Endothelial cell of umbilical vein (primary cell): ENCODE results near the gene PSMD13. TPM values are rescaled to one million over a fixed set of nuclear protein-coding genes. Genes with fewer than 3 reads are reported as not detected.

ENCODE experiments used
- BruUV-seq: library from RNA; stranded (reverse); fragments of 400-500 nt; replicated peaks from 2 replicates; lab custom pipeline; 2021; lab: Mats Ljungman, UMichigan
- CTCF ChIA-PET: fragments of 300-600, 350-600 bp; sonication (Branson Sonifier 250); formaldehyde crosslinking; loops from one replicate; lab custom pipeline; 2021; ENCODE audit warnings: antibody characterized with exemption, inconsistent platforms; lab: Charles Lee
- POLR2A ChIA-PET: fragments of 300-600, 350-600 bp; sonication (Branson Sonifier 250); formaldehyde crosslinking; loops from one replicate; lab custom pipeline; 2021; ENCODE audit warnings: antibody characterized with exemption, inconsistent platforms; lab: Charles Lee
- DNase-seq: peaks from one replicate; pipeline ENCODE4 v3.0.0-alpha.2; 2011; ENCODE audit warnings: low read depth, low spot score
- FAIRE-seq: peaks from 2 replicates; lab custom pipeline; 2011; peaks lifted over from hg19 to GRCh38; lab: Jason Lieb, UNC
- H2AFZ ChIP-seq: 2 replicates; pipeline ENCODE4 v1.6.0; 2012; ENCODE audit warnings: low read depth, low read length, control low read depth, inconsistent platforms
- H3K27ac ChIP-seq: 2 replicates; pipeline ENCODE4 v1.5.1; 2011; ENCODE audit warnings: low read depth, mild to moderate bottlenecking, control low read depth, low read length, moderate library complexity; ENCODE audit not compliant: insufficient read depth
- H3K27me3 ChIP-seq, 2 experiments: 2 replicates each; pipeline versions ENCODE4 v1.6.0 to v1.6.1; 2011; ENCODE audit warnings: low read length in 2 of 2, mixed read lengths in 1 of 2; ENCODE audit not compliant: control insufficient read depth in 2 of 2, insufficient read depth in 2 of 2
- H3K36me3 ChIP-seq, 2 experiments: 2 replicates in 1 of 2; 3 replicates in 1 of 2; pipeline ENCODE4 v1.5.1; 2011; ENCODE audit warnings: low read length in 2 of 2, mild to moderate bottlenecking in 1 of 2, moderate library complexity in 1 of 2; ENCODE audit not compliant: control insufficient read depth in 2 of 2, insufficient read depth in 2 of 2; ENCODE audit errors: extremely low read depth in 1 of 2
- H3K4me1 ChIP-seq: 3 replicates; pipeline ENCODE4 v1.5.1; 2011; ENCODE audit warnings: mild to moderate bottlenecking, low read length; ENCODE audit not compliant: control insufficient read depth, insufficient read depth; ENCODE audit errors: extremely low read depth
- H3K4me2 ChIP-seq: 2 replicates; pipeline ENCODE4 v1.6.1; 2011; ENCODE audit warnings: low read length, control low read depth, mixed read lengths; ENCODE audit not compliant: insufficient read depth
- H3K4me3 ChIP-seq, 3 experiments: fragments of 200-600 bp in 1 of 3; sonication (generic), shearing (Covaris generic) in 1 of 3; replicated peaks in 1 of 3; 2 replicates each; pipeline ENCODE4 v1.5.1; 2011 to 2016; ENCODE audit warnings: control low read depth in 3 of 3, low read length in 3 of 3, mild to moderate bottlenecking in 2 of 3, inconsistent platforms in 1 of 3, low read depth in 1 of 3, moderate library complexity in 1 of 3; ENCODE audit not compliant: insufficient read depth in 1 of 3
- H3K79me2 ChIP-seq: 2 replicates; pipeline ENCODE4 v1.6.0; 2012; ENCODE audit warnings: low read length, inconsistent platforms; ENCODE audit not compliant: control insufficient read depth, insufficient read depth
- H3K9ac ChIP-seq: replicated peaks from 2 replicates; pipeline ENCODE3; 2011; ENCODE audit warnings: low read length, control low read depth; ENCODE audit not compliant: insufficient read depth; ENCODE audit errors: extremely low read depth
- H3K9me1 ChIP-seq: replicated peaks from 3 replicates; pipeline ENCODE4 v1.6.0; 2011; ENCODE audit warnings: mild to moderate bottlenecking, low read length; ENCODE audit not compliant: control insufficient read depth, insufficient read depth; ENCODE audit errors: extremely low read depth
- H3K9me3 ChIP-seq: replicated peaks from 2 replicates; pipeline ENCODE4 v1.5.1; 2012; ENCODE audit warnings: low read length, inconsistent platforms; ENCODE audit not compliant: control insufficient read depth, insufficient read depth
- H4K20me1 ChIP-seq: replicated peaks from 2 replicates; pipeline ENCODE3; 2011; ENCODE audit warnings: mild to moderate bottlenecking, low read length; ENCODE audit not compliant: control insufficient read depth, insufficient read depth; ENCODE audit errors: extremely low read depth
- EZH2 ChIP-seq: IDR thresholded peaks from 2 replicates; pipeline ENCODE4 v1.6.1; 2012; ENCODE audit warnings: borderline replicate concordance, low read depth, mild to moderate bottlenecking, moderate library complexity, low read length, inconsistent platforms; ENCODE audit not compliant: severe bottlenecking
- FOS ChIP-seq: IDR thresholded peaks from 2 replicates; pipeline ENCODE4 v1.6.1; 2011; ENCODE audit warnings: mild to moderate bottlenecking, low read length, moderate library complexity, borderline replicate concordance; ENCODE audit not compliant: insufficient read depth
- JUN ChIP-seq: IDR thresholded peaks from 2 replicates; pipeline ENCODE4 v1.6.1; 2011; ENCODE audit warnings: borderline replicate concordance, low read depth; ENCODE audit not compliant: insufficient read length, insufficient read depth
- MYC ChIP-seq: IDR thresholded peaks from one replicate; pipeline ENCODE4 v1.6.1; 2011; ENCODE audit warnings: mild to moderate bottlenecking, low read depth, low read length
- POLR2A ChIP-seq: IDR thresholded peaks from 2 replicates; pipeline ENCODE4 v1.6.1; 2012; ENCODE audit warnings: low read depth, mild to moderate bottlenecking, control low read depth, low read length
- POLR2AphosphoS5 ChIP-seq: IDR thresholded peaks from 2 replicates; pipeline ENCODE4 v1.6.1; 2012; ENCODE audit warnings: low read depth, mild to moderate bottlenecking, control low read depth, low read length, moderate library complexity; ENCODE audit not compliant: insufficient read depth
- dilution Hi-C: fragments of 300-500 bp; cut with MboI; formaldehyde crosslinking; loops from one replicate; pipeline ENCODE4 v1.15.0; 2019; ENCODE audit warnings: low sequenced_read_pairs; ENCODE audit not compliant: extremely low pct_ligation_motif_present
- intact Hi-C: fragments of 100-400 bp; cut with micrococcal nuclease; formaldehyde crosslinking; loops from one replicate; pipeline ENCODE4 v1.10.0; 2022
- polyA plus RNA-seq, 4 experiments: library from polyadenylated mRNA; depleted of rRNA in 3 of 4; stranded (reverse) in 3 of 4; unstranded in 1 of 4; fragments of >200 nt; gene quantifications; 2 replicates each; pipeline versions ENCODE4 v1.2.1 to v1.2.3, GENCODE V29; 2011 to 2012; ENCODE audit warnings: missing spikeins in 1 of 4
- total RNA-seq: library from RNA; stranded (reverse); gene quantifications from 2 replicates; pipeline ENCODE4 v1.2.3, GENCODE V29; 2021
- TF ChIP-seq, protein P1 (sequence below): IDR thresholded peaks from 2 replicates; pipeline ENCODE4 v1.6.1; 2011; ENCODE audit not compliant: insufficient read depth, insufficient read length
- TF ChIP-seq, protein P2 (sequence below), 2 donors: IDR thresholded peaks; 1 replicate in 1 of 2; 2 replicates in 1 of 2; pipeline ENCODE4 v1.5.1; 2011; ENCODE audit warnings: low read length in 2 of 2, mild to moderate bottlenecking in 2 of 2, moderate library complexity in 2 of 2, control low read depth in 1 of 2, inconsistent platforms in 1 of 2, low read depth in 1 of 2; ENCODE audit not compliant: insufficient read depth in 1 of 2; ENCODE audit errors: extremely low read depth in 1 of 2

The PSMD13 gene
- total and polyA plus RNA-seq, 2 donors (not counting 3 experiments of a cell fraction or from before 2014, with no cell fraction given): 168 to 214 TPM

DNA sequence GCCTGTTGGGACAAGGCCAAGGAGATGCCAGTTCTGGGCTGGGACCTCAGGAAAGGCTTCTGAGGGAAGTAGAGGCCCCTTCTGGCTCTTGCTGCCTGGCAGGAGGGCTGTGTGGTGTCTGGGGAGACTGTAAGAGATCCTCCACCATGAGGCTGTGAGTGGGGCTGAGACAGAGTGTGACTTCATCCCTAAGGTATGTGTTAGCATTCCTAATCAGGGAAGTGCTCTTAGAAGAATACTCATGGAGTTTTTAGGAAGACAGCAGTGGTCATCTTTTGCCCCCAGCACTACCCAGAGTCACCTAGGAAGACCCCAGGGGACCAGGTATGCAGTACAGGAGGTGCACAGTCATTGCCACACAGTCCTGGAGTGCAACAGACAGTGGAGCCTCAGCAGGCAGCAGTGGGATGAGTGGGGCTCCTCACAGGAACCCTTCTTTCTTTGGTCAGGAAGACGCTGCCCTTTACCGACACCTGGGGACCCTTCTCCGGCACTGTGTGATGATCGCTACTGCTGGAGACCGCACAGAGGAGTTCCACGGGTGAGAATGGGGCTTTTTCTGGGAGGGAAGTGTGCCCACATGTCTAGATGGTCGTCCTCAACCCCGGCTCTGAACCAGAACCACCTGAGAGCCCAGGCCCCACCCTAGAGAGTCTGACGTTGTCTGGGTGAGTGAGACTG is 26.5 kb upstream of the PSMD13 start:
- FAIRE-seq (no peak), DNase-seq (no peak)
- no peak overlapping the region for H2AFZ ChIP-seq
- H3K9me1 ChIP-seq: no peaks in the 10 kb centered on the region
- H3K4me2 ChIP-seq: peak overlapping the region; percentile 75
- peak overlapping the region; percentile 47 for H3K27ac ChIP-seq
- peaks cover 23% of the 10 kb centered on the region for H3K4me1 ChIP-seq
- ChIA-PET POLR2A (no interaction called here), CTCF (interaction anchor here (1.5 kb wide), 1 partner anchor 12 kb away, joined by 5 read pairs; no protein-coding TSS in a partner anchor)
- H4K20me1 ChIP-seq: no peaks in the 10 kb centered on the region
- dilution Hi-C loops (no loop called here), intact Hi-C loops (no loop called here)
- peaks cover 29 to 44% of the 10 kb centered on the region in 2 experiments for H3K36me3 ChIP-seq
- no TSS peak for BruUV-seq
- H3K27me3 ChIP-seq: no peaks in the 10 kb centered on the region
- no peaks in the 10 kb centered on the region for H3K9me3 ChIP-seq
- peak overlapping the region; percentile 6 for H3K9ac ChIP-seq
- TF ChIP-seq EZH2 (no peak), JUN (no peak), POLR2A (no peak), POLR2AphosphoS5 (no peak), FOS (no peak), MYC (no peak)
- TF ChIP-seq, protein P1, sequence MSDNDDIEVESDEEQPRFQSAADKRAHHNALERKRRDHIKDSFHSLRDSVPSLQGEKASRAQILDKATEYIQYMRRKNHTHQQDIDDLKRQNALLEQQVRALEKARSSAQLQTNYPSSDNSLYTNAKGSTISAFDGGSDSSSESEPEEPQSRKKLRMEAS: no peak
- TF ChIP-seq, protein P2, sequence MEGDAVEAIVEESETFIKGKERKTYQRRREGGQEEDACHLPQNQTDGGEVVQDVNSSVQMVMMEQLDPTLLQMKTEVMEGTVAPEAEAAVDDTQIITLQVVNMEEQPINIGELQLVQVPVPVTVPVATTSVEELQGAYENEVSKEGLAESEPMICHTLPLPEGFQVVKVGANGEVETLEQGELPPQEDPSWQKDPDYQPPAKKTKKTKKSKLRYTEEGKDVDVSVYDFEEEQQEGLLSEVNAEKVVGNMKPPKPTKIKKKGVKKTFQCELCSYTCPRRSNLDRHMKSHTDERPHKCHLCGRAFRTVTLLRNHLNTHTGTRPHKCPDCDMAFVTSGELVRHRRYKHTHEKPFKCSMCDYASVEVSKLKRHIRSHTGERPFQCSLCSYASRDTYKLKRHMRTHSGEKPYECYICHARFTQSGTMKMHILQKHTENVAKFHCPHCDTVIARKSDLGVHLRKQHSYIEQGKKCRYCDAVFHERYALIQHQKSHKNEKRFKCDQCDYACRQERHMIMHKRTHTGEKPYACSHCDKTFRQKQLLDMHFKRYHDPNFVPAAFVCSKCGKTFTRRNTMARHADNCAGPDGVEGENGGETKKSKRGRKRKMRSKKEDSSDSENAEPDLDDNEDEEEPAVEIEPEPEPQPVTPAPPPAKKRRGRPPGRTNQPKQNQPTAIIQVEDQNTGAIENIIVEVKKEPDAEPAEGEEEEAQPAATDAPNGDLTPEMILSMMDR (IDR thresholded peaks at IDR 0.05; ENCODE audit: extremely low read depth in 1 of 2, insufficient read depth in 1 of 2, low read depth in 1 of 2, low read length in 2 of 2): no peak
- peaks cover 48% of the 10 kb centered on the region for H3K79me2 ChIP-seq
- peak overlapping the region in 1 of 3 experiments; percentile 69 for H3K4me3 ChIP-seq
